IMR-90 (cell line): ENCODE data around the gene APOF. TPM values are rescaled to one million over a fixed set of nuclear protein-coding genes. Genes with fewer than 3 reads are reported as not detected.

Source experiments
- ATAC-seq: fragments of 200-7000 bp; cut with Tn5 transposase; 2 replicates; pipeline ENCODE4 v1.9.1; 2020; ENCODE audit warnings: low read depth, mild to moderate bottlenecking, moderate library complexity
- BruUV-seq: library from RNA; stranded (reverse); fragments of 400-500 nt; replicated peaks from 2 replicates; lab custom pipeline; 2021; lab: Mats Ljungman, UMichigan
- CTCF ChIA-PET: fragments of 300-600 bp; formaldehyde crosslinking; extraction: SDS; loops from one replicate; lab custom pipeline; 2021; ENCODE audit warnings: antibody characterized with exemption; lab: Yijun Ruan, JAX
- POLR2A ChIA-PET: fragments of 300-600 bp; sonication (Branson Sonifier 250); formaldehyde crosslinking; loops from one replicate; lab custom pipeline; 2022; ENCODE audit warnings: antibody characterized with exemption; ENCODE audit not compliant: unreplicated experiment; lab: Charles Lee
- DNase-seq: peaks from one replicate; pipeline ENCODE4 v3.0.0; 2013
- H2AFZ ChIP-seq: replicated peaks from 2 replicates; pipeline ENCODE3; 2013; ENCODE audit warnings: low read length, mild to moderate bottlenecking; ENCODE audit not compliant: poor library complexity
- H2AK5ac ChIP-seq: 2 replicates; pipeline ENCODE4 v1.6.1; 2013; ENCODE audit warnings: low read depth, low read length, inconsistent platforms
- H2AK9ac ChIP-seq: replicated peaks from 2 replicates; pipeline ENCODE3; 2013; ENCODE audit warnings: mild to moderate bottlenecking, low read depth, low read length, moderate library complexity; ENCODE audit not compliant: poor library complexity
- H2BK120ac ChIP-seq: 2 replicates; pipeline ENCODE4 v1.6.1; 2013; ENCODE audit warnings: low read depth, low read length, inconsistent platforms
- H2BK15ac ChIP-seq: 3 replicates; pipeline ENCODE4 v1.6.1; 2013; ENCODE audit warnings: low read depth, low read length, inconsistent platforms
- H2BK20ac ChIP-seq: 2 replicates; pipeline ENCODE4 v1.6.1; 2013; ENCODE audit warnings: low read depth, mild to moderate bottlenecking, inconsistent platforms, low read length, moderate library complexity
- H2BK5ac ChIP-seq: 2 replicates; pipeline ENCODE4 v1.6.1; 2013; ENCODE audit warnings: mild to moderate bottlenecking, low read depth, low read length, inconsistent platforms; ENCODE audit not compliant: poor library complexity, severe bottlenecking
- H3K14ac ChIP-seq: replicated peaks from 2 replicates; pipeline ENCODE4 v1.6.1; 2013; ENCODE audit warnings: low read depth, low read length, inconsistent platforms
- H3K18ac ChIP-seq: 2 replicates; pipeline ENCODE4 v1.6.1; 2013; ENCODE audit warnings: low read depth, low read length, control low read depth
- H3K23ac ChIP-seq: 2 replicates; pipeline ENCODE4 v1.6.1; 2013; ENCODE audit warnings: low read depth, low read length, inconsistent platforms
- H3K27ac ChIP-seq: 2 replicates; pipeline ENCODE4 v1.5.1; 2013; ENCODE audit warnings: mild to moderate bottlenecking, control low read depth, low read length; ENCODE audit not compliant: insufficient read depth
- H3K27me3 ChIP-seq: 2 replicates; pipeline ENCODE4 v1.6.1; 2013; ENCODE audit warnings: low read length; ENCODE audit not compliant: control insufficient read depth, insufficient read depth
- H3K36me3 ChIP-seq: 2 replicates; pipeline ENCODE4 v1.6.1; 2013; ENCODE audit warnings: low read length, mixed read lengths; ENCODE audit not compliant: control insufficient read depth, insufficient read depth
- H3K4ac ChIP-seq: 2 replicates; pipeline ENCODE4 v1.6.1; 2013; ENCODE audit warnings: low read depth, low read length, inconsistent platforms
- H3K4me1 ChIP-seq: 2 replicates; pipeline ENCODE4 v1.6.1; 2013; ENCODE audit warnings: low read length, mixed read lengths; ENCODE audit not compliant: control insufficient read depth, insufficient read depth
- H3K4me2 ChIP-seq: 2 replicates; pipeline ENCODE4 v1.6.1; 2013; ENCODE audit warnings: low read depth, mild to moderate bottlenecking, control low read depth, low read length, moderate library complexity
- H3K4me3 ChIP-seq: 2 replicates; pipeline ENCODE4 v1.5.1; 2013; ENCODE audit warnings: low read depth, mild to moderate bottlenecking, control low read depth, low read length, moderate library complexity; ENCODE audit not compliant: insufficient read depth
- H3K56ac ChIP-seq: 2 replicates; pipeline ENCODE4 v1.6.1; 2013; ENCODE audit warnings: low read length, inconsistent platforms; ENCODE audit not compliant: insufficient read depth; ENCODE audit errors: extremely low read depth
- H3K79me1 ChIP-seq, 2 experiments: 2 replicates each; pipeline ENCODE4 v1.6.1; 2013; ENCODE audit warnings: low read length in 2 of 2, inconsistent platforms in 1 of 2, low read depth in 1 of 2
- H3K9ac ChIP-seq: 2 replicates; pipeline ENCODE4 v1.6.1; 2013; ENCODE audit warnings: low read depth, low read length, control low read depth
- H3K9me1 ChIP-seq: 2 replicates; pipeline ENCODE4 v1.6.1; 2013; ENCODE audit warnings: low read length, inconsistent platforms; ENCODE audit not compliant: insufficient read depth
- H3K9me3 ChIP-seq: 2 replicates; pipeline ENCODE4 v1.6.1; 2013; ENCODE audit warnings: low read length; ENCODE audit not compliant: control insufficient read depth, insufficient read depth
- H4K20me1 ChIP-seq: 2 replicates; pipeline ENCODE4 v1.6.1; 2013; ENCODE audit warnings: low read length, inconsistent platforms; ENCODE audit not compliant: insufficient read depth
- H4K5ac ChIP-seq: 2 replicates; pipeline ENCODE4 v1.6.1; 2013; ENCODE audit warnings: mild to moderate bottlenecking, low read depth, low read length, control low read depth
- H4K8ac ChIP-seq, 2 experiments: 2 replicates each; pipeline ENCODE4 v1.6.1; 2013; ENCODE audit warnings: low read depth in 2 of 2, low read length in 2 of 2, control low read depth in 1 of 2, inconsistent platforms in 1 of 2
- H4K91ac ChIP-seq: 2 replicates; pipeline ENCODE4 v1.6.1; 2013; ENCODE audit warnings: low read depth, low read length, inconsistent platforms; ENCODE audit not compliant: insufficient read depth
- BHLHE40 ChIP-seq: fragments of 150-350 bp; IDR thresholded peaks from 2 replicates; pipeline ENCODE4 v1.6.1; 2016; ENCODE audit warnings: mild to moderate bottlenecking, low read depth, low read length
- CEBPB ChIP-seq: IDR thresholded peaks from 2 replicates; pipeline ENCODE4 v1.6.1; 2012; ENCODE audit warnings: low read depth, low read length, improper control_type of control experiment
- ELK1 ChIP-seq: fragments of 150-350 bp; IDR thresholded peaks from 2 replicates; pipeline ENCODE4 v1.6.1; 2016; ENCODE audit warnings: low read depth, mild to moderate bottlenecking, low read length, moderate library complexity, borderline replicate concordance
- FOS ChIP-seq: fragments of 150-350 bp; IDR thresholded peaks from 2 replicates; pipeline ENCODE4 v1.6.1; 2016; ENCODE audit warnings: low read depth, low read length
- MAFK ChIP-seq: IDR thresholded peaks from 2 replicates; pipeline ENCODE4 v1.6.1; 2012; ENCODE audit warnings: low read depth, low read length, improper control_type of control experiment
- MAZ ChIP-seq: IDR thresholded peaks from 2 replicates; pipeline ENCODE4 v1.6.1; 2012; ENCODE audit warnings: low read depth, mild to moderate bottlenecking, low read length, improper control_type of control experiment, moderate library complexity, borderline replicate concordance
- NFE2L2 ChIP-seq: fragments of 150-350 bp; IDR thresholded peaks from 2 replicates; pipeline ENCODE4 v1.6.1; 2016; ENCODE audit warnings: low read depth, mild to moderate bottlenecking, low read length
- RFX5 ChIP-seq: IDR thresholded peaks from 2 replicates; pipeline ENCODE4 v1.8.0; 2012; ENCODE audit warnings: low read depth, mild to moderate bottlenecking, low read length, moderate library complexity
- SMC3 ChIP-seq: fragments of 150-350 bp; IDR thresholded peaks from 2 replicates; pipeline ENCODE4 v1.6.1; 2016; ENCODE audit warnings: low read depth, mild to moderate bottlenecking, antibody characterized with exemption, low read length, moderate library complexity
- USF2 ChIP-seq: fragments of 150-350 bp; IDR thresholded peaks from 2 replicates; pipeline ENCODE4 v1.6.1; 2017; ENCODE audit warnings: mild to moderate bottlenecking, antibody characterized with exemption, low read length, low read depth
- WGBS, 2 experiments: methylation state at CpG; one replicate each; pipeline versions ENCODE4 v1.1.5 to v1.1.7; 2013; ENCODE audit warnings: missing lambda C conversion rate in 2 of 2; ENCODE audit not compliant: insufficient read length in 1 of 2; ENCODE audit errors: extremely low coverage in 2 of 2; 5-methylcytosine and 5-hydroxymethylcytosine counted together
- dilution Hi-C: fragments of 300-500 bp; cut with HindIII; formaldehyde crosslinking; loops from one replicate; pipeline ENCODE4 v1.14.3; 2018; ENCODE audit warnings: low sequenced_read_pairs; ENCODE audit not compliant: unreplicated experiment
- in situ Hi-C: fragments of 300-500 bp; cut with MboI; formaldehyde crosslinking; loops from 3 replicates; pipeline ENCODE4 v1.14.3; 2019; ENCODE audit warnings: low sequenced_read_pairs, inconsistent platforms, mixed read lengths
- intact Hi-C: fragments of 100-400 bp; cut with micrococcal nuclease; formaldehyde crosslinking; loops from 2 replicates; pipeline ENCODE4 v1.10.0; 2022
- polyA plus RNA-seq, 3 experiments: library from polyadenylated mRNA; depleted of rRNA; stranded (reverse); fragments of >200 nt; gene quantifications; 2 replicates each; pipeline ENCODE4 v1.2.3, GENCODE V29; 2012; ENCODE audit warnings: low replicate concordance in 1 of 3
- total RNA-seq: library from RNA; depleted of rRNA; stranded (reverse); fragments of >200 nt; gene quantifications from 2 replicates; pipeline ENCODE4 v1.2.3, GENCODE V29; 2012
- TF ChIP-seq, protein P1 (sequence below): conservative IDR thresholded peaks from 2 replicates; pipeline ENCODE4 v1.5.1; 2012; ENCODE audit warnings: mild to moderate bottlenecking, low read depth, low read length, improper control_type of control experiment

Gene APOF
- total and polyA plus RNA-seq, 2 of the 4 experiments (the other 2 are of a cell fraction) = not detected

GRCh38 chr12:56315249-56315621 lies 47.4 kb downstream of the APOF start:
- no TSS peak for BruUV-seq
- Histone ChIP-seq H3K79me1 (peaks cover 11 to 30% of the 10 kb centered on the region in 2 experiments), H3K9me1 (no peaks in the 10 kb centered on the region), H3K56ac (peak overlapping the region; percentile 90), H3K9me3 (no peaks in the 10 kb centered on the region), H3K4me1 (peaks cover 4% of the 10 kb centered on the region), H4K8ac (peak overlapping the region; percentile 93 to 100), H3K9ac (peak overlapping the region; percentile 97), H2BK5ac (peak overlapping the region; percentile 95), H2AFZ (peak overlapping the region; percentile 98), H3K14ac (peak overlapping the region; percentile 78), H3K36me3 (peaks cover 18% of the 10 kb centered on the region), H2AK9ac (peak overlapping the region; percentile 87), H3K27ac (peak overlapping the region; percentile 97), H2AK5ac (peak overlapping the region; percentile 63), H4K91ac (peak overlapping the region; percentile 12), H4K20me1 (no peaks in the 10 kb centered on the region), H2BK15ac (no peak overlapping the region), H4K5ac (peak overlapping the region; percentile 81), H3K27me3 (no peaks in the 10 kb centered on the region), H2BK20ac (no peak overlapping the region), H3K18ac (no peak overlapping the region), H3K23ac (peak overlapping the region; percentile 85), H2BK120ac (no peak overlapping the region), H3K4me2 (peak overlapping the region; percentile 95), H3K4me3 (peak overlapping the region; percentile 77), H3K4ac (peak overlapping the region; percentile 99)
- DNase-seq (no peak), ATAC-seq (no peak; the same call in 1 of the 2 replicates)
- TF ChIP-seq NFE2L2 (no peak), USF2 (no peak), CEBPB (no peak), MAZ (no peak), BHLHE40 (no peak), RFX5 (no peak), FOS (no peak), SMC3 (no peak), MAFK (no peak), ELK1 (no peak)
- TF ChIP-seq, protein P1, sequence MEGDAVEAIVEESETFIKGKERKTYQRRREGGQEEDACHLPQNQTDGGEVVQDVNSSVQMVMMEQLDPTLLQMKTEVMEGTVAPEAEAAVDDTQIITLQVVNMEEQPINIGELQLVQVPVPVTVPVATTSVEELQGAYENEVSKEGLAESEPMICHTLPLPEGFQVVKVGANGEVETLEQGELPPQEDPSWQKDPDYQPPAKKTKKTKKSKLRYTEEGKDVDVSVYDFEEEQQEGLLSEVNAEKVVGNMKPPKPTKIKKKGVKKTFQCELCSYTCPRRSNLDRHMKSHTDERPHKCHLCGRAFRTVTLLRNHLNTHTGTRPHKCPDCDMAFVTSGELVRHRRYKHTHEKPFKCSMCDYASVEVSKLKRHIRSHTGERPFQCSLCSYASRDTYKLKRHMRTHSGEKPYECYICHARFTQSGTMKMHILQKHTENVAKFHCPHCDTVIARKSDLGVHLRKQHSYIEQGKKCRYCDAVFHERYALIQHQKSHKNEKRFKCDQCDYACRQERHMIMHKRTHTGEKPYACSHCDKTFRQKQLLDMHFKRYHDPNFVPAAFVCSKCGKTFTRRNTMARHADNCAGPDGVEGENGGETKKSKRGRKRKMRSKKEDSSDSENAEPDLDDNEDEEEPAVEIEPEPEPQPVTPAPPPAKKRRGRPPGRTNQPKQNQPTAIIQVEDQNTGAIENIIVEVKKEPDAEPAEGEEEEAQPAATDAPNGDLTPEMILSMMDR = no peak
- ChIA-PET POLR2A (interaction anchor here (0.6 kb wide), 1 partner anchor 18 kb away, joined by 3 read pairs; the partner anchor contains the start of gene PAN2), CTCF (no interaction called here)
- no CpG with 5 or more reads among the region's 11 CpGs for WGBS, 2 experiments
- dilution Hi-C loops = no loop called here
- in situ Hi-C loops = no loop called here
- intact Hi-C loops = loop anchor here (5.0 kb wide), 1 partner anchor 147 kb away; no protein-coding TSS in a partner anchor
